Middle frontal gyrus (tissue), 1 donor: ENCODE data around the gene NPAS3.

ENCODE experiments used
- DNase-seq: peaks from one replicate; pipeline ENCODE4 v3.0.0-alpha.2; 2015; ENCODE audit warnings: low spot score; ENCODE audit errors: extremely low spot score

The NPAS3 gene

DNA sequence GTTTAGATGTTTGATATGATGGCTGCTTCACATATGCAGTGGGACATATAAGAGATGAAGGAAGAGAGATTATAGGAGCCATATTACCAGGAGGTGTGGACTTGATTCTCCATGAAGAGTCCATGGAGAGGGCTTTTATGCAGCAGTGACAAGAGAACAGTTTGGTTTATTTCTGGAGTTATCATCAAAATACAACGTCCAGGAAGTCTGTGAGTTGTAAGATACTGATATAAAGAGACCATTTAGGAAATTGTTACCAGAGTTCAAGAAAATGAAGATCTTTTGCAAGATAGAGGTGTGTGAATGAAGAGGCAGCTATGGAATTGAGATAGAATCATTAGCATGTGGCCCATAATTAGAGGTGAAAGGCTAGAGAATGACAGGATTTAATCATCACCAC, 431.7 kb downstream of the NPAS3 start:
- no peak for DNase-seq

GRCh38 chr14:33375196-33375595, 436.5 kb downstream of the NPAS3 start:
- DNase-seq = no peak

DNA sequence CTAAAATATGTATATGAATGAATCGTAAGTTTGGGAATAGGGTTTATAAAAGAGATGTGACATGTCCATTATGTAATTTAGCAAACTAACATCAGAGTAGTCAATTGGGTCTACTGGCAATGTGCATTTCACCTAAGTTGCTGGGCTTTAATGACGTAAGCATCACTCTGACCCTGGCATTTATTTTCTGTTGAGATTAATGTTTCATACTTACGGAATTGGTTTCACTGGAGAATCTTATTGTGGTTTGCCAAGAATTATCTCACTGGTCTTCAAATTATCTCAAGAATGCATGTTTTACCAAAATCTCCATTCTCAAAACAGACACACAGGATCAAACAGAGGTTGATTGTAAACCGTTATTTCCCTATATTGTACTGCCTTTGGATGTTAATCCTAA, 437.1 kb downstream of the NPAS3 start:
- no peak for DNase-seq

DNA sequence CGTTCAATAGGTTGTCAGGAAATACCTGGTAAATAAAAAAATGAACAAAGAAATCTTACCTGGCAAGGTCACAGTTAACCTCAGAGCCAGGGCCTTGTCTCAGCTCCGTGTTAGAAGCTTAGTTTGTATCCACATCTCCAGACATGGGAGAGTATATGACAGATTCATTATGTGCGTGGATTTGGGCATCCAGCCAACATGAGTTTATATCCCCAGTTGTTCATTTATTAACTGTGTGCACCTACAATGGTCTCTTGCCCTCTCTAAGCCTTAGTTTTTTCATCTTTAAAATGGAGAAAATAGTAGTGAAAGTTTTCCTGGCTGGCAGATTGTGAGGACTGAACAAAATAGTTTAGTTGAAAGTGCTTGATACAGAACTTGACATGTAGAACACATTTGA, 437.8 kb downstream of the NPAS3 start:
- no peak for DNase-seq

DNA sequence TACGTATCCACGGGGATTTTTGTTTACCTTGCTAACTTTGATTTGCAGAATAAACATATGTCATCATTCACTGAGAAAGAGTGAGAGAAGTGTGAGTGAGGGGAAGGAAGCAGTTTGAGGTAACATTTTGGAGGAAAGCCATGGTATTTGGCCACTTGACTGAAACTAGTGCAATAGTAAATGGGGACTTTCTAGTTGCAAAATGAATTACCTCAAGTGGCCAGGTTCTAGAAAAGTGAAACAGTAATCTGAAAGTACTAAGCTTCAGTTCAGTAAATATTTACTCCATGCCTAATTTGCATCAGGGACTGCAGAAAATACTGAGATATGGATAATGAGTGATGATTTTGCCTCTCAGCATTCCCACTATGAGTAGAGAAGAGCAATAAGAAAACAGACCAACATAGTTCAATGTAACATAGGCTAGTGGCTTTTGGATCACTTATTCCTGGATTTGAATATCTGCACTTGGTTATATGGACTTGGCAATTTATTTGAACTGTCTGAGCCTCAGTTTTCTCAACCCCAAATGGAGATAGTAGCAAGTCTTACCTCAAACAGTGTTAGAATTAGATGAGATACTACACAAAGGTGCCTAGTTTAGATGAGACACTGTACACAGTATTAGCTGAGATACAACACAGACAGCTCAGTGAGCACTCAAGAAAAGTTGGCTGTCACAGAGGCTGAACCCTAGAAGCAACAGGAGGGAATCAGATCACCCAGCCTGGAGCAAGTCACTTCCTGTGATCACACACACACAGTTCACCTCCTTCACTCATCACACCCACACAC, 439.1 kb downstream of the NPAS3 start:
- no peak for DNase-seq

DNA sequence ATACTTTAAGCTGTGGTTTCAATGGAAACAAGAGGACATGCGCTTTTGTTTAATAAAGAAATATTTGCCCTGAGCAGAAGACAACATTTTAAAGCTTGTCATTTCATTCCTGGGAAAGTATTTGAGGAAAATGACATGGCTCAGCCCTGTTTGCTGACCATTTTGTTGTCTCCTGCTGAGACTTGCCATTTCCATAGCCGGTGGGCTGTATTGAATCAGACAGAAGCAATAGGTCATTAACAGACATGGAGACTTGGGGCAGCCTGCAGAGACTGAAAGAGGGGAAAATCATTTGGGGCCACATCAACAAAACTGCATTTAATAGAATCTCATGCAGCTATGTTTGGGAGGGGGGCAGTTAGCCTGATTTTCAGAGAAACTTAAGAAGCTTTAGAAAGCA, 443.0 kb downstream of the NPAS3 start:
- DNase-seq = no peak

DNA sequence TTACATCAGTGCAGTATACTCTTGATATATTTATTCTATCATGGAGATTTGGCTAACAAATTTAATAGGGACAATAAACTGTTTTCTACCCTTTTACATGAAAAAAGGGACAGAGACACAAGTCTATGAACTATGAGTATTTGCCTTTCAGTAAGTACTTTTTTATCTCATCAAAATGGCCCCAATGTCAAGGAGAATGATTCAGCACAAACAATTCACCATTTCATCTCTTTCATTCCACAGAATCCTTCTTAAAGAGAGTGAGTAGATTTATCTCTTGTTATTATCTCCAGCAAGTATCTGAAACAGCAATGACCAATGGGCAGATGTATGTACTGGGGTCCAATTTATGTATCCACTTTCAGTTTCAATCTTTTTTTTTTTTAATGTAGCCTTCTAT, 447.5 kb downstream of the NPAS3 start:
- no peak for DNase-seq

- no peak for DNase-seq
These were observed 448.1 kb downstream of the NPAS3 start for GRCh38 chr14:33386781-33387180.

DNA sequence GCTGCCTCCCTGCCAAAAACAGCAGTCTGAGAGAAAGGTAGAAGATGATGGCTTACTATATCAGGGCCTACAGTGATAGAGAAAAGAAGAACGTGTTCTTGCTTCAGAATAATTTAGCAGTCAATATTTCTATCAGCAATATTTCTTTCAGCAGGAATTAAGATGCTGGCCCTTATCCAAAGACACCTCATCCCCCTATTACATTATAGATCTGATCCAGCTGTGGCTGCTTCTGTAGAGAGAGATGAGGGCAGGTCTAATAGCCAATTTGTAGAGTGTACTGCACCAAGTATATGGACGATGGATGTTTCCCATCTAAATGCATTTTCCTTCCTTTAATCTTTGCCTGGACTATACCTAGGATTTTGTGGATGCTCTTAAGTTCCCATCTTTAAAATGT, 451.7 kb downstream of the NPAS3 start:
- DNase-seq = no peak

- no peak for DNase-seq
These were observed 454.7 kb downstream of the NPAS3 start for GRCh38 chr14:33393231-33393894.

GRCh38 chr14:33393895-33394368, 455.3 kb downstream of the NPAS3 start:
- DNase-seq = no peak

- no peak for DNase-seq
These were observed 462.6 kb downstream of the NPAS3 start for GRCh38 chr14:33401311-33401710.

- DNase-seq = no peak
These were observed 463.9 kb downstream of the NPAS3 start for GRCh38 chr14:33402604-33403003.

DNA sequence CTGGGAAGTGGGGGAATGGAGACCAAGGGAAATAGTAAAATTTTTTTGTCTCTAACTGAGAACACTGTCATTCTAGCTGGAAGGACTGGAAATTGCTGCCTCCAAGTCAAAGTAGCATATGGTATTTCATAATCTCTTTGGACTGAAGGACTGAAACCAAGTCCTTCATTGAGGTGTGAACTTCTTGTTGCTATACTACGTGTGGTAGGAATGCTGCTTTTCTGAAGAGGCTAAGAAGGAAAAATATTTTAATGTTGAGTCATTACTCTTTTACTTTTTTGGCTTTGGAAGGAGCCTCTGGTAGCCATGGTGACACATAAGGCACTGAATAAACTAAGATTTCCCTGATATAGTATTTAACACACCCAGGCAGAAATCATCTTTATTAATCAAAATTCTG, 465.4 kb downstream of the NPAS3 start:
- no peak for DNase-seq

GRCh38 chr14:33404964-33405574, 466.4 kb downstream of the NPAS3 start:
- DNase-seq = no peak

DNA sequence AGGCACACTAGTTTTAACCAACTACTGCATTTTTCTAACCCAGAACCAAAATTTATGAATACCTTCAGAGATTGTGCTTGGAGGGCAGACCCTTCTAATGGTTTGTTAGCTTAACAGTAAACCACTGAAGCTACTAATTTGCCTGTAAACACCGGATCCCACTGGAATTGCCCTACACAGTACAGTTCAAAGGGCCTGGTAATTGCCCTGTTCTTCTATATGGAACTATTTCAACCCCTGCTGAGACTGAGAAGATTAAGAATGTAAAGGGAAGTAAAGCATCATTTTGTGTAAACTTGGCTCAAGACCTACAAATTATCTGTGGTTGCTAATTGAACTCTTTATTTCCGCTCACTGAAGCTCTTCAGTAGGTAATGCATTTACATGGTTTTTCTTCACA, 468.1 kb downstream of the NPAS3 start:
- no peak for DNase-seq

DNA sequence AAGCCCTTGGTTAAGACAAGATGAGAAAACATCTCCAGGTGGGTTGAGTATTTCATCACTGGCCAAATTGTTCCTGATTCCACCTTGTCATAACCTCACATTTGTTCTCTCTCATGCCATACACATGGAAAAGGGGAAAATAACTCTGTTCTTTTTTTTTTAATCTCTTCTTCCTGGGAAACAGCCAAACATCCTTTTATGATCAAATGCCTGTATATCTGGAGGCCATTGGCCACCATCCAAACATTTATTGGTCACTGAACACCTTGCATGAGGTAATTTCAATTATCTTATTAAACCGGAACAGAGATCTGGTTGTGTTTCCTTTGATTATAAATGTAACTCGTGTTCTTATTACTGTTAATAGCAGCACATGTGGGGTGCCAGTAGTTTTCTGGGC, 469.6 kb downstream of the NPAS3 start:
- no peak for DNase-seq

DNA sequence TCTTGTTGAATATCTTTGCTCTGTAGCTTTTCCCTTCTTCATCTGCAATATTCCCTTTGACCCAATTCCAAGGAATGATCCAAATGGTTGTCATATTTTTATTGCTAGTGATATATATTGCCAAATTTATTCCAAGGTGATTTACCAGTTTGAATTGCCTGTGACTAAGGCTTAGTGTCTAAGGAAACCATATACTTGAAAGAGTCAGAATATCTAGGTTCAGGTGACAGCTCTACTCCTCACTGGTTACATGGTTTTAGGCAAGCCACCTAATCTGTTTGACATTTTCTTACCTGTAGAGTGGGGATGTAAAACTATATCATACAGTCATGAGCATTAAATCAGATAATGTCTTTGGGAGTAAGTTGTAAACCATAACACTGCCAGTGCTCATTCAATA, 473.8 kb downstream of the NPAS3 start:
- no peak for DNase-seq

DNA sequence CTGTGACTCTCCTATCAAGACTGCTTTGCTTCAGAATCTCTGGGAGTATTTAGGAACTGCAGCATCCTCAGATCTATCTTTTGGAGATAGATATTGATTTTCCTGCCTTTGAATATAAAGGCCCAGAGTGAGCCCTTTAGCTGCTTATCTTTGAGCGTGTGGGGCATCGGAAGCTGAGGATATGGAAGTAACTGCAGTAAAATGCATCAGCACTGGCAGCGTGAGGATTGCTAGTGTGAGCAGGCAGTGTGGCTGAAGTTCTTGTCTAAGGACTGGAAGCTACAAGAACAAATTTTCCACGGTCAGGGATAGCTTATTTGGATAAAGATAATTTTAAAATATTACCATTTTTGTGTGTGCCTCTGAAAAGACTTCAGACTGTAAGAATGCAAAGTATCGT, 474.7 kb downstream of the NPAS3 start:
- DNase-seq = no peak

GRCh38 chr14:33414041-33414440, 475.4 kb downstream of the NPAS3 start:
- DNase-seq = no peak

DNA sequence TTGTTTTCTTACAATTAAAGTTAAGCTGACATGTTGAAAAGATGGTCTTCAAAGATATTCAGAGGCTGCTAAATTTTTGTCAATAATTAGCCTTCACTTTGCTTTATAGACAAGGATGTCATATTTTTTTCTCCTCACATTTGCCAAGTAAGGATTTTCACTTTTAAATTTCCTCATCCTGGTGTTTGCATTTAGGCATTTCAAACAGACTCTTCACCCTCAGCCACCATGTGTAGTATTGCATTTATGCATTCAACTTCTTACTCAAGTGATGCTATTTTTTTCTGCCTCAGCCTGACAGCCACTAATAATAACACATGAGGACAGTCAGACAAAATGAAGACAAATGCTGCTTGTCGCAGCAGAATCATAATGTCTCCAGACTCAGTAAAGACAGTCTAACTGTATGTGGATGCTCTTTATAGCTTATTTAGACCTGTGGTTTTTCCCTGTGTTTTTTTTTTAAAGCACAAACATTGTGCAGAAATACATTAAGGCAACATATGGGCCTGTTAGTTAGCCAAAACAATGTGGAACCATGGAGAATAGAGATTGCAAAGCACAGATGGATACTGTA, 481.5 kb downstream of the NPAS3 start:
- no peak for DNase-seq

GRCh38 chr14:33430414-33431035, 491.8 kb downstream of the NPAS3 start:
- no peak for DNase-seq
